OCI-LY7 (cell line): ENCODE measurements around the gene KBTBD8.

Experiments used
- CTCF ChIP-seq: fragments of 200-600 bp; sonication (generic); conservative IDR thresholded peaks from 2 replicates; pipeline ENCODE4 v1.5.1; 2014; ENCODE audit warnings: mild to moderate bottlenecking, antibody characterized with exemption, low read length, moderate library complexity, mixed read lengths
- EZH2phosphoT487 ChIP-seq: fragments of 200-600 bp; sonication (generic); IDR thresholded peaks from 2 replicates; pipeline ENCODE4 v1.6.1; 2018; ENCODE audit warnings: low read depth, borderline replicate concordance, mild to moderate bottlenecking, mixed run types, antibody characterized with exemption, low read length, moderate library complexity, mixed read lengths

GRCh38 chr3:66986406-66986805, 11.7 kb upstream of the KBTBD8 start:
- TF ChIP-seq CTCF (no peak), EZH2phosphoT487 (no peak)
